ENCODE results near the gene COQ4.

DNA sequence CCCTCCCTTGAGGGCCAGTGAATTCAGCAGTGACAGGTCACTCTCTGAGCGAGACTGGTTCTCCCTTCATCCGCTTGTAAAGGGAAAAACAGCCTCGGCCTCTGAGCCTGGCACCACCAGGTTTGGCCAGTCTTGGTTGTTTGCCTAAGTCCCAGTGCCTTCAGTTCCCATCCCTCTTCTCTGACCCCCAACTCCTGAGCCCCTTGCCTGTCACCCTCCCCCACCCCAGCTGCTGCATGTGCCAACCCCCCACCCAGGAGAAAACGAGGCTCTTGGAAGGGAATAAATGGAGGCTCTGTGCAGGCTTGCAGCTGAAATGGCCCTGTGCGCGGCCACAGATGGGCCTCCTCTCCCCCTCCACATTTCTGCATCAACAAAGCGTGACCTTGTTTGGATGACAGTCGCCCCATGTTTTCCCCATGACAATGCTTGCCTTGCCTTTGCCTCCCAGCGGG lies 51.6 kb downstream of the COQ4 start:
- TF ChIP-seq, protein P1, sequence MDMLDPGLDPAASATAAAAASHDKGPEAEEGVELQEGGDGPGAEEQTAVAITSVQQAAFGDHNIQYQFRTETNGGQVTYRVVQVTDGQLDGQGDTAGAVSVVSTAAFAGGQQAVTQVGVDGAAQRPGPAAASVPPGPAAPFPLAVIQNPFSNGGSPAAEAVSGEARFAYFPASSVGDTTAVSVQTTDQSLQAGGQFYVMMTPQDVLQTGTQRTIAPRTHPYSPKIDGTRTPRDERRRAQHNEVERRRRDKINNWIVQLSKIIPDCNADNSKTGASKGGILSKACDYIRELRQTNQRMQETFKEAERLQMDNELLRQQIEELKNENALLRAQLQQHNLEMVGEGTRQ (IDR thresholded peaks at IDR 0.05; ENCODE audit: borderline replicate concordance, low read depth, low read length): no peak
- TF ChIP-seq, protein P2, sequence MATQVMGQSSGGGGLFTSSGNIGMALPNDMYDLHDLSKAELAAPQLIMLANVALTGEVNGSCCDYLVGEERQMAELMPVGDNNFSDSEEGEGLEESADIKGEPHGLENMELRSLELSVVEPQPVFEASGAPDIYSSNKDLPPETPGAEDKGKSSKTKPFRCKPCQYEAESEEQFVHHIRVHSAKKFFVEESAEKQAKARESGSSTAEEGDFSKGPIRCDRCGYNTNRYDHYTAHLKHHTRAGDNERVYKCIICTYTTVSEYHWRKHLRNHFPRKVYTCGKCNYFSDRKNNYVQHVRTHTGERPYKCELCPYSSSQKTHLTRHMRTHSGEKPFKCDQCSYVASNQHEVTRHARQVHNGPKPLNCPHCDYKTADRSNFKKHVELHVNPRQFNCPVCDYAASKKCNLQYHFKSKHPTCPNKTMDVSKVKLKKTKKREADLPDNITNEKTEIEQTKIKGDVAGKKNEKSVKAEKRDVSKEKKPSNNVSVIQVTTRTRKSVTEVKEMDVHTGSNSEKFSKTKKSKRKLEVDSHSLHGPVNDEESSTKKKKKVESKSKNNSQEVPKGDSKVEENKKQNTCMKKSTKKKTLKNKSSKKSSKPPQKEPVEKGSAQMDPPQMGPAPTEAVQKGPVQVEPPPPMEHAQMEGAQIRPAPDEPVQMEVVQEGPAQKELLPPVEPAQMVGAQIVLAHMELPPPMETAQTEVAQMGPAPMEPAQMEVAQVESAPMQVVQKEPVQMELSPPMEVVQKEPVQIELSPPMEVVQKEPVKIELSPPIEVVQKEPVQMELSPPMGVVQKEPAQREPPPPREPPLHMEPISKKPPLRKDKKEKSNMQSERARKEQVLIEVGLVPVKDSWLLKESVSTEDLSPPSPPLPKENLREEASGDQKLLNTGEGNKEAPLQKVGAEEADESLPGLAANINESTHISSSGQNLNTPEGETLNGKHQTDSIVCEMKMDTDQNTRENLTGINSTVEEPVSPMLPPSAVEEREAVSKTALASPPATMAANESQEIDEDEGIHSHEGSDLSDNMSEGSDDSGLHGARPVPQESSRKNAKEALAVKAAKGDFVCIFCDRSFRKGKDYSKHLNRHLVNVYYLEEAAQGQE (IDR thresholded peaks at IDR 0.05; ENCODE audit: low read depth, low read length): no peak
- TF ChIP-seq JUND (IDR thresholded peaks at IDR 0.05) (no peak), GABPA (IDR thresholded peaks at IDR 0.05; ENCODE audit: low read depth) (no peak), RCOR1 (IDR thresholded peaks at IDR 0.05; ENCODE audit: low read length) (no peak), EP300 (IDR thresholded peaks at IDR 0.05; ENCODE audit: borderline replicate concordance in 1 of 2, low read depth in 1 of 2, low read length in 1 of 2) (no peak), POLR2AphosphoS5 (IDR thresholded peaks at IDR 0.05; ENCODE audit: low read depth, low read length) (no peak), FOXM1 (IDR thresholded peaks at IDR 0.05; ENCODE audit: low read depth) (no peak)
- TF ChIP-seq, protein P3, sequence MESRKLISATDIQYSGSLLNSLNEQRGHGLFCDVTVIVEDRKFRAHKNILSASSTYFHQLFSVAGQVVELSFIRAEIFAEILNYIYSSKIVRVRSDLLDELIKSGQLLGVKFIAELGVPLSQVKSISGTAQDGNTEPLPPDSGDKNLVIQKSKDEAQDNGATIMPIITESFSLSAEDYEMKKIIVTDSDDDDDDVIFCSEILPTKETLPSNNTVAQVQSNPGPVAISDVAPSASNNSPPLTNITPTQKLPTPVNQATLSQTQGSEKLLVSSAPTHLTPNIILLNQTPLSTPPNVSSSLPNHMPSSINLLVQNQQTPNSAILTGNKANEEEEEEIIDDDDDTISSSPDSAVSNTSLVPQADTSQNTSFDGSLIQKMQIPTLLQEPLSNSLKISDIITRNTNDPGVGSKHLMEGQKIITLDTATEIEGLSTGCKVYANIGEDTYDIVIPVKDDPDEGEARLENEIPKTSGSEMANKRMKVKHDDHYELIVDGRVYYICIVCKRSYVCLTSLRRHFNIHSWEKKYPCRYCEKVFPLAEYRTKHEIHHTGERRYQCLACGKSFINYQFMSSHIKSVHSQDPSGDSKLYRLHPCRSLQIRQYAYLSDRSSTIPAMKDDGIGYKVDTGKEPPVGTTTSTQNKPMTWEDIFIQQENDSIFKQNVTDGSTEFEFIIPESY (IDR thresholded peaks at IDR 0.05; ENCODE audit: borderline replicate concordance, low read depth): no peak
- TF ChIP-seq, protein P4, sequence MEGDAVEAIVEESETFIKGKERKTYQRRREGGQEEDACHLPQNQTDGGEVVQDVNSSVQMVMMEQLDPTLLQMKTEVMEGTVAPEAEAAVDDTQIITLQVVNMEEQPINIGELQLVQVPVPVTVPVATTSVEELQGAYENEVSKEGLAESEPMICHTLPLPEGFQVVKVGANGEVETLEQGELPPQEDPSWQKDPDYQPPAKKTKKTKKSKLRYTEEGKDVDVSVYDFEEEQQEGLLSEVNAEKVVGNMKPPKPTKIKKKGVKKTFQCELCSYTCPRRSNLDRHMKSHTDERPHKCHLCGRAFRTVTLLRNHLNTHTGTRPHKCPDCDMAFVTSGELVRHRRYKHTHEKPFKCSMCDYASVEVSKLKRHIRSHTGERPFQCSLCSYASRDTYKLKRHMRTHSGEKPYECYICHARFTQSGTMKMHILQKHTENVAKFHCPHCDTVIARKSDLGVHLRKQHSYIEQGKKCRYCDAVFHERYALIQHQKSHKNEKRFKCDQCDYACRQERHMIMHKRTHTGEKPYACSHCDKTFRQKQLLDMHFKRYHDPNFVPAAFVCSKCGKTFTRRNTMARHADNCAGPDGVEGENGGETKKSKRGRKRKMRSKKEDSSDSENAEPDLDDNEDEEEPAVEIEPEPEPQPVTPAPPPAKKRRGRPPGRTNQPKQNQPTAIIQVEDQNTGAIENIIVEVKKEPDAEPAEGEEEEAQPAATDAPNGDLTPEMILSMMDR (IDR thresholded peaks at IDR 0.05): no peak

Measured in SK-N-SH (cell line).